Mesothelial cell of epicardium (in vitro differentiated cells): Measurements from ENCODE around the gene OR5B2. TPM values are rescaled to one million over a fixed set of nuclear protein-coding genes. Genes with fewer than 3 reads are reported as not detected.

Source experiments
- DNase-seq, 2 experiments: peaks; one replicate each; pipeline ENCODE4 v3.0.0; 2021; ENCODE audit warnings: low spot score in 2 of 2; ENCODE audit not compliant: unreplicated experiment in 2 of 2
- H3K27ac Mint-ChIP-seq: 2 replicates; pipeline ENCODE4 v1.8.0; 2021; ENCODE audit warnings: mixed read lengths
- H3K27me3 Mint-ChIP-seq: 2 replicates; pipeline ENCODE4 v1.8.0; 2021; ENCODE audit warnings: low read depth, mixed read lengths
- H3K36me3 Mint-ChIP-seq: 2 replicates; pipeline ENCODE4 v1.8.0; 2021; ENCODE audit warnings: mixed read lengths
- H3K4me1 Mint-ChIP-seq: 2 replicates; pipeline ENCODE4 v1.8.0; 2021; ENCODE audit warnings: mixed read lengths
- H3K4me3 Mint-ChIP-seq: 2 replicates; pipeline ENCODE4 v1.8.0; 2021; ENCODE audit warnings: mild to moderate bottlenecking, moderate library complexity, mixed read lengths
- H3K9me3 Mint-ChIP-seq: 2 replicates; pipeline ENCODE4 v1.8.0; 2021; ENCODE audit warnings: mixed read lengths
- total RNA-seq: library from RNA; stranded (reverse); gene quantifications from 3 replicates; pipeline ENCODE4 v1.2.1, GENCODE V29; 2021
- TF ChIP-seq, protein P1 (sequence below): fragments of 200-600 bp; sonication (generic); IDR thresholded peaks from one replicate; pipeline ENCODE4 v1.5.0; 2021; ENCODE audit warnings: antibody characterized with exemption; ENCODE audit not compliant: unreplicated experiment

OR5B2 gene
- total RNA-seq, 1 donor from 2014 or later = not detected

DNA sequence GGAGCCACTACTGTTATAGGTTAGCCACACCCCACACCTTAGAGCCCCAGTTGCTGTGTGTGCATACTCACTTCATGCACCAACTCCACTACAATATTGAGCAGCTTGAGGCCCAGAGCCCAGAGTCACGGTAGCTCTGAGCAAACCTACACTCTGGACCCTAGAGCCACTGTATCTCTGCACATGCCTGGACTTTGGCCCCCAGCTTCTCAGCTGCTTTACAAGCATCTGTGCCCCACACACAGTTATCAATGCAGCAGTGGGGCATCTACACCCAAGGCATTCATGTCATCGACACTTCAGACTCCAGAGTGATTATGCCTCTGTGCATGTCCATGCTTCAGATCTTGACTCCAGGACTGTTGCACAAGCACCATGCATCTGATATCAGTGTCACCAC is 16.4 kb upstream of the OR5B2 start:
- TF ChIP-seq, protein P1, sequence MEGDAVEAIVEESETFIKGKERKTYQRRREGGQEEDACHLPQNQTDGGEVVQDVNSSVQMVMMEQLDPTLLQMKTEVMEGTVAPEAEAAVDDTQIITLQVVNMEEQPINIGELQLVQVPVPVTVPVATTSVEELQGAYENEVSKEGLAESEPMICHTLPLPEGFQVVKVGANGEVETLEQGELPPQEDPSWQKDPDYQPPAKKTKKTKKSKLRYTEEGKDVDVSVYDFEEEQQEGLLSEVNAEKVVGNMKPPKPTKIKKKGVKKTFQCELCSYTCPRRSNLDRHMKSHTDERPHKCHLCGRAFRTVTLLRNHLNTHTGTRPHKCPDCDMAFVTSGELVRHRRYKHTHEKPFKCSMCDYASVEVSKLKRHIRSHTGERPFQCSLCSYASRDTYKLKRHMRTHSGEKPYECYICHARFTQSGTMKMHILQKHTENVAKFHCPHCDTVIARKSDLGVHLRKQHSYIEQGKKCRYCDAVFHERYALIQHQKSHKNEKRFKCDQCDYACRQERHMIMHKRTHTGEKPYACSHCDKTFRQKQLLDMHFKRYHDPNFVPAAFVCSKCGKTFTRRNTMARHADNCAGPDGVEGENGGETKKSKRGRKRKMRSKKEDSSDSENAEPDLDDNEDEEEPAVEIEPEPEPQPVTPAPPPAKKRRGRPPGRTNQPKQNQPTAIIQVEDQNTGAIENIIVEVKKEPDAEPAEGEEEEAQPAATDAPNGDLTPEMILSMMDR = no peak

DNA sequence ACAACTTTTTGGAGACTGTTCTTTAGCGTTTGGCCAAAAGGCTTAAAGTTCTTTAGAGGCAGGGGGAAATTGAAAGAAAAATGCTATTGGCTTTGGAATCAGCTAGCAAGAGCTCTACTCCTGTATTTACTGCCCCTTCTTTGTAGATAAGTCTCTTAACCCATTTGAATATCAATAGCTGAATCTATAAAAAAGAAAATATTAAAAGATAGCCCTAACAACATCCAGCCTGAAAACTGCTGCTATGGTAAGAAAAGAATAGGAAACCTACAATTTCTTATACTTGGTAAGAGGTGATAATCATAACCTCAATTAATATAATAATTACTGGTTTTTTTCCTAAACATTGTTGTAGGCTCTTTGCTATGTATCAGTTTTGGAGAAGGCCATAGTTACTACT is 14.2 kb upstream of the OR5B2 start, which contains the start of gene OR5B12:
OR5B12 (minus strand) TSS at position 101 of the 400 bp plus-strand sequence. CDS start 2,085 bp downstream, outside the sequence.
- Mint-ChIP-seq H3K36me3 (no peaks in the 10 kb centered on the region), H3K27ac (no peak within 1 kb of the TSS), H3K4me1 (no peaks in the 10 kb centered on the region), H3K27me3 (no peaks in the 10 kb centered on the region), H3K9me3 (peaks cover 49% of the 10 kb centered on the region), H3K4me3 (no peak within 1 kb of the TSS)
- DNase-seq = no peak
- TF ChIP-seq, protein P1 = no peak

More for the DNA sequence above, 16.4 kb upstream of the OR5B2 start:
- H3K27ac Mint-ChIP-seq = no peak overlapping the region
- H3K4me1 Mint-ChIP-seq = no peaks in the 10 kb centered on the region
- no peaks in the 10 kb centered on the region for H3K36me3 Mint-ChIP-seq
- no peak overlapping the region for H3K4me3 Mint-ChIP-seq
- no peak for DNase-seq
- peaks cover 61% of the 10 kb centered on the region for H3K9me3 Mint-ChIP-seq
- H3K27me3 Mint-ChIP-seq = no peaks in the 10 kb centered on the region

DNA sequence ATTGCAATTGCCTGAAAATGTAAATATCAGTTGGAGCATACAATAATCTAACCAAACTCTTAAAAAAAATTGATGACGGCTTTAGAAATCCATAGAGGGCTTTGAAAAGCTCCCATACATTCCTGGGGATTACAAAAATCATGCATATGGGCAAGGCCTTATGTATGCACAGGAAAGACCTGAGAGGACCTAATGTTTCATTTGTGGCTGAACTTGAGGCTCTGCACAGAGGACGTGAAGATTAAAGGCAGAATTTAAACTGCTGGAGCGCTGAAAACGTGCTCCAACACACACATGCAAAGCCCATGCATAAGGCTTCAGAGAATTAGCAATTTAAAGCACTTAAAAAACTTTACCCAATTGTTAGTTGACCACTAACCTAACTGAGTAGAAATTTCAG is 10.6 kb upstream of the OR5B2 start:
- H3K9me3 Mint-ChIP-seq = peaks cover 29% of the 10 kb centered on the region
- TF ChIP-seq, protein P1 = no peak
- H3K4me3 Mint-ChIP-seq = no peak overlapping the region
- no peaks in the 10 kb centered on the region for H3K36me3 Mint-ChIP-seq
- no peaks in the 10 kb centered on the region for H3K4me1 Mint-ChIP-seq
- H3K27me3 Mint-ChIP-seq = no peaks in the 10 kb centered on the region
- DNase-seq = no peak
- H3K27ac Mint-ChIP-seq = no peak overlapping the region

DNA sequence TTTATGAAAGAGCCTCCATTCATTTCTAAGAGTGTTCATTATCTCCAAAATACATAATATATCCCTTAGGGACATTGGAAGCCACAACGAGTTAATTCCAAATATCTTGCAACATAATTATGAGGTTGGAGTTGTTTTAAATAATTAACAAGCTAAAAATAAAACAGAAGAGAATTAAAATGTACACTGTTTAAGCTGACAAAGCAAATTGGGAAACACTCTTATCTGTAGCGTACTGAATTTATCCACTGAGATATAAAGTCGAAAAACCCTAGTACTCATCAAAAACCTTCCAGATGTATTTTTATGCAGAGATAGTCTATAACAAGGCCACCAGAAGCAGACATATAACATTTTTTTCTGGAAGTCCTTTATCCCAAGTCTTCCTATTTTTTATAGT is 6.3 kb upstream of the OR5B2 start:
- no peak overlapping the region for H3K27ac Mint-ChIP-seq
- DNase-seq = no peak
- no peaks in the 10 kb centered on the region for H3K27me3 Mint-ChIP-seq
- TF ChIP-seq, protein P1 = no peak
- H3K36me3 Mint-ChIP-seq = no peaks in the 10 kb centered on the region
- no peak overlapping the region for H3K4me3 Mint-ChIP-seq
- peaks cover 23% of the 10 kb centered on the region for H3K9me3 Mint-ChIP-seq
- no peaks in the 10 kb centered on the region for H3K4me1 Mint-ChIP-seq

DNA sequence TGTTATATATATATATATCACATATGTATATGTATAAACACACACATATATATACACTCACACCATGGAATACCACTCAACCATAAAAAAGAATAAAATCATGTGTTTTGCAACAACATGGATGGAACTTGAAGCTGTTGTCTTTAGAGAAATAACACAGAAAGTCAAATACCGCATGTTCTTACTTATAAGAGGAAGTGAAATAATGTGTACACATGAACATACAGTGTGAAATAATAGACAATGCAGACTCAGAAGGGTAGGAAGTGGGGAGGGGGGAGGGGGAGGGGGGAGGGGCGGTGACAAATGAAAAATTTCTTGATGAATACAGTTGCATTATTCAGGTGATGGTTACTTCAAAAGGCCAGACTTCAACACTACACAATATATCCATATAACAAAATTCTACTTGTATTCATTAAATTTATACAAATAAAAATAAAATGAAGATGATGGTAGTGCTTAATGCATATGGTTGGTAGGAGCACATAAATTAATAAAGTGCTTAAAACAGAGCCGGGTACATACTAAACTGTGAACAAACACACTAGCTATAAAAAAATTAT is 5.8 kb upstream of the OR5B2 start:
- no peaks in the 10 kb centered on the region for H3K4me1 Mint-ChIP-seq
- no peak overlapping the region for H3K4me3 Mint-ChIP-seq
- H3K27me3 Mint-ChIP-seq = no peaks in the 10 kb centered on the region
- H3K27ac Mint-ChIP-seq = no peak overlapping the region
- no peaks in the 10 kb centered on the region for H3K36me3 Mint-ChIP-seq
- peaks cover 26% of the 10 kb centered on the region for H3K9me3 Mint-ChIP-seq
- TF ChIP-seq, protein P1 = no peak
- DNase-seq = no peak

DNA sequence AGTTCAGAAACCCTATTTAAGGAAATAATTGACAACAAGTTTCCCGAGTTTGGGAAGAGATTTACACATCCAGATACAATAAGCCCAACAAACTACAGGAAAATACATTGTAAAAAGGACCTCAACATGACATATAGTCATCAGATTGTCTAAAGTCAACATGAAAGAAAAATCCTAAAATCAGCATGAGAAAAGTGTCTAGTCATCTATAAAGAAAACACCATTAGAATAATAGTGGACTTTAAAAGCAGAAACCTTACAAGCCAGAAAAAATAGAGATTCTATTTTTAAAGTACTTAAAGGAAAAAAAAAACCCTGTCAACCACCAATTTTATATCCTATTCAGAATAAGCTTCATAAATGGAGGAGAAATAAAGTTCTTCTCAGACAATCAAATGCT is 1.4 kb upstream of the OR5B2 start:
- H3K4me1 Mint-ChIP-seq = no peaks in the 10 kb centered on the region
- H3K27ac Mint-ChIP-seq = no peak overlapping the region
- peaks cover 14% of the 10 kb centered on the region for H3K9me3 Mint-ChIP-seq
- no peak overlapping the region for H3K4me3 Mint-ChIP-seq
- TF ChIP-seq, protein P1 = no peak
- H3K36me3 Mint-ChIP-seq = no peaks in the 10 kb centered on the region
- DNase-seq = no peak
- H3K27me3 Mint-ChIP-seq = no peaks in the 10 kb centered on the region
